ENCODE data around the gene TMEM37. TPM values are rescaled to one million over a fixed set of nuclear protein-coding genes. Genes with fewer than 3 reads are reported as not detected.

TMEM37 gene
- total RNA-seq, 3 donors from 2014 or later = 8.8 to 43.2 (median 9.4) TPM

GRCh38 chr2:119435081-119435952 is 3.7 kb downstream of the TMEM37 start:
- H3K4me3 ChIP-seq = no peak overlapping the region
- H3K36me3 ChIP-seq = no peaks in the 10 kb centered on the region
- H3K27ac ChIP-seq = no peak overlapping the region
- H3K9me3 ChIP-seq = no peaks in the 10 kb centered on the region
- DNase-seq (ENCODE audit: low spot score in 2 of 2) = no peak
- no peaks in the 10 kb centered on the region for H3K4me1 ChIP-seq
- intact Hi-C loops (cut with DNase I; ENCODE audit: low total_unique reads) = loop anchor here (5.0 kb wide), 1 partner anchor 1772 kb away; no protein-coding TSS in a partner anchor
- no peak for TF ChIP-seq POLR2A (IDR thresholded peaks at IDR 0.05)
- no peak for TF ChIP-seq POLR2AphosphoS5 (IDR thresholded peaks at IDR 0.05)
- no peak for TF ChIP-seq CTCF (IDR thresholded peaks at IDR 0.05)
- no peaks in the 10 kb centered on the region for H3K27me3 ChIP-seq

DNA sequence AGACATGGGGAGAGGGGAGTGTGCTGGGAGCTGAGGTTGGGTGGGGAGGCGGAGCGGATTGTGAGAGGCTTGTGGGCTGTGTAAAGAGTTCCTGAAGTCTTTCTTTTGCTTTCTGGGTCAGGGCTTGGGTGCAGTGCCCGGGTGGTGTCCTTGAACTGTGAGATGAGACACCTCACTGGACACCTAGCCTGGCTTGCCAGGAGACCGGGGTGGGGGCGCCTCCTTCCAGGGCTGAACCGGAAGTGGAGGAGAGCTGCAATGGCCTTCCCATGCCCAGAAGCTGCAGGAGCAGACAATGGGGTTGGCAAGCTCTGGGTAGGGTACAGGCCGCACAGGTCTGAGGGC is 4.3 kb downstream of the TMEM37 start:
- Histone ChIP-seq H3K4me1 (no peaks in the 10 kb centered on the region), H3K4me3 (no peak overlapping the region), H3K27ac (no peak overlapping the region), H3K36me3 (no peaks in the 10 kb centered on the region), H3K27me3 (no peaks in the 10 kb centered on the region), H3K9me3 (no peaks in the 10 kb centered on the region)
- intact Hi-C loops (cut with DNase I; ENCODE audit: low total_unique reads) = loop anchor here (5.0 kb wide), 1 partner anchor 1771 kb away; no protein-coding TSS in a partner anchor
- no peak for DNase-seq (ENCODE audit: low spot score in 2 of 2)
- TF ChIP-seq POLR2AphosphoS5 (IDR thresholded peaks at IDR 0.05) = no peak
- TF ChIP-seq CTCF (IDR thresholded peaks at IDR 0.05) = no peak
- no peak for TF ChIP-seq POLR2A (IDR thresholded peaks at IDR 0.05)

GRCh38 chr2:119436993-119437772 is 5.5 kb downstream of the TMEM37 start:
- Histone ChIP-seq H3K9me3 (no peaks in the 10 kb centered on the region), H3K4me1 (no peaks in the 10 kb centered on the region), H3K27me3 (no peaks in the 10 kb centered on the region), H3K36me3 (no peaks in the 10 kb centered on the region), H3K4me3 (no peak overlapping the region), H3K27ac (no peak overlapping the region)
- TF ChIP-seq POLR2AphosphoS5 (IDR thresholded peaks at IDR 0.05) = no peak
- no peak for TF ChIP-seq POLR2A (IDR thresholded peaks at IDR 0.05)
- TF ChIP-seq CTCF (IDR thresholded peaks at IDR 0.05) = no peak
- intact Hi-C loops (cut with DNase I; ENCODE audit: low total_unique reads) = loop anchor here (5.0 kb wide), 1 partner anchor 1770 kb away; no protein-coding TSS in a partner anchor
- no peak for DNase-seq (ENCODE audit: low spot score in 2 of 2)

GRCh38 chr2:119438128-119438656 is 6.5 kb downstream of the TMEM37 start:
- TF ChIP-seq POLR2AphosphoS5 (IDR thresholded peaks at IDR 0.05) = no peak
- no peak for TF ChIP-seq POLR2A (IDR thresholded peaks at IDR 0.05)
- no peak for TF ChIP-seq CTCF (IDR thresholded peaks at IDR 0.05)
- DNase-seq (ENCODE audit: low spot score in 2 of 2) = no peak
- no peak overlapping the region for H3K27ac ChIP-seq
- no peaks in the 10 kb centered on the region for H3K9me3 ChIP-seq
- no peaks in the 10 kb centered on the region for H3K27me3 ChIP-seq
- H3K36me3 ChIP-seq = no peaks in the 10 kb centered on the region
- H3K4me1 ChIP-seq = no peaks in the 10 kb centered on the region
- intact Hi-C loops (cut with DNase I; ENCODE audit: low total_unique reads) = loop anchor here (5.0 kb wide), 1 partner anchor 1769 kb away; no protein-coding TSS in a partner anchor
- no peak overlapping the region for H3K4me3 ChIP-seq
